SK-N-SH (cell line): ENCODE measurements around the gene CMTM2. TPM values are rescaled to one million over a fixed set of nuclear protein-coding genes. Genes with fewer than 3 reads are reported as not detected.
"Not testable (repeated sequence)": the region's sequence is repeated elsewhere in the genome, so short reads cannot be mapped to it uniquely, and the experiment has no call there.

Experiments used
- CTCF ChIA-PET: fragments of 300-600, 350-600 bp; formaldehyde crosslinking; extraction: SDS; loops from one replicate; lab custom pipeline; 2021; lab: Yijun Ruan, JAX
- POLR2A ChIA-PET: fragments of 350-600 bp; sonication (Branson Sonifier 250); formaldehyde crosslinking; extraction: SDS; loops from one replicate; lab custom pipeline; 2020; ENCODE audit warnings: antibody characterized with exemption, inconsistent platforms; lab: Yijun Ruan, JAX
- DNase-seq: peaks from one replicate; pipeline ENCODE4 v3.0.0; 2012
- H2AFZ ChIP-seq: fragments of 200-600 bp; sonication (generic); 2 replicates; pipeline ENCODE4 v1.8.1; 2016; ENCODE audit warnings: antibody characterized with exemption, mild to moderate bottlenecking, low read depth
- H3F3A ChIP-seq: fragments of 200-600 bp; sonication (generic); replicated peaks from 2 replicates; pipeline ENCODE3; 2016; ENCODE audit warnings: antibody characterized with exemption, mild to moderate bottlenecking; ENCODE audit not compliant: insufficient read depth
- H3K27ac ChIP-seq, 2 experiments: fragments of 200-500 bp in 1 of 2; fragments of 200-600 bp in 1 of 2; sonication (Bioruptor generic) in 1 of 2; sonication (generic), shearing (Covaris generic) in 1 of 2; 2 replicates each; pipeline versions ENCODE4 v1.5.1 to v1.6.1; 2014 to 2016; ENCODE audit warnings: low read depth in 2 of 2, inconsistent platforms in 1 of 2, low read length in 1 of 2, mild to moderate bottlenecking in 1 of 2, mixed read lengths in 1 of 2
- H3K27me3 ChIP-seq: fragments of 200-600 bp; sonication (generic), shearing (Covaris generic); 2 replicates; pipeline ENCODE4 v1.6.1; 2016; ENCODE audit warnings: mixed run types; ENCODE audit not compliant: insufficient read depth
- H3K36me3 ChIP-seq, 2 experiments: fragments of 200-500 bp in 1 of 2; fragments of 200-600 bp in 1 of 2; sonication (Bioruptor generic) in 1 of 2; sonication (generic) in 1 of 2; replicated peaks in 1 of 2; 2 replicates each; pipeline versions ENCODE3 to v1.5.1; 2014 to 2016; ENCODE audit warnings: low read length in 1 of 2, mild to moderate bottlenecking in 1 of 2; ENCODE audit not compliant: insufficient read depth in 2 of 2, control insufficient read depth in 1 of 2
- H3K4me1 ChIP-seq, 2 experiments: fragments of 200-500 bp in 1 of 2; fragments of 200-600 bp in 1 of 2; sonication (Bioruptor generic) in 1 of 2; sonication (generic), shearing (Covaris generic) in 1 of 2; 2 replicates each; pipeline versions ENCODE4 v1.5.1 to v1.6.1; 2014 to 2016; ENCODE audit warnings: low read depth in 1 of 2, low read length in 1 of 2, mixed run types in 1 of 2; ENCODE audit not compliant: insufficient read depth in 2 of 2, control insufficient read depth in 1 of 2
- H3K4me2 ChIP-seq: fragments of 200-600 bp; sonication (generic), shearing (Covaris generic); 2 replicates; pipeline ENCODE4 v1.6.1; 2017; ENCODE audit warnings: mixed run types
- H3K4me3 ChIP-seq, 2 experiments: fragments of 200-500 bp in 1 of 2; fragments of 200-600 bp in 1 of 2; sonication (Bioruptor generic) in 1 of 2; sonication (generic), shearing (Covaris generic) in 1 of 2; 2 replicates each; pipeline versions ENCODE4 v1.5.1 to v1.8.1; 2014 to 2016; ENCODE audit warnings: low read depth in 2 of 2, inconsistent platforms in 1 of 2, low read length in 1 of 2, mild to moderate bottlenecking in 1 of 2, mixed read lengths in 1 of 2, moderate library complexity in 1 of 2
- H3K79me2 ChIP-seq: fragments of 200-600 bp; sonication (generic); 2 replicates; pipeline ENCODE4 v1.8.1; 2017; ENCODE audit warnings: mild to moderate bottlenecking; ENCODE audit not compliant: insufficient read depth
- H3K9ac ChIP-seq: fragments of 200-600 bp; sonication (generic); 2 replicates; pipeline ENCODE4 v1.6.1; 2017; ENCODE audit warnings: mixed run types
- H3K9me2 ChIP-seq: fragments of 200-600 bp; sonication (generic); 2 replicates; pipeline ENCODE4 v1.6.1; 2017; ENCODE audit warnings: mixed run types
- H3K9me3 ChIP-seq: fragments of 200-600 bp; sonication (generic); 2 replicates; pipeline ENCODE4 v1.6.1; 2017; ENCODE audit warnings: mixed run types, mild to moderate bottlenecking, moderate library complexity
- H4K20me1 ChIP-seq: fragments of 200-600 bp; sonication (generic); 2 replicates; pipeline ENCODE4 v1.6.1; 2017; ENCODE audit warnings: mild to moderate bottlenecking, mixed run types; ENCODE audit not compliant: insufficient read depth
- CTCF ChIP-seq: fragments of 200-600 bp; sonication (generic); IDR thresholded peaks from 2 replicates; pipeline ENCODE4 v1.6.1; 2017; ENCODE audit warnings: antibody characterized with exemption, mild to moderate bottlenecking, moderate library complexity
- EZH2phosphoT487 ChIP-seq: fragments of 200-600 bp; sonication (generic); IDR thresholded peaks from 2 replicates; pipeline ENCODE4 v1.6.1; 2017; ENCODE audit warnings: low read depth, mixed run types, mild to moderate bottlenecking, antibody characterized with exemption, moderate library complexity, borderline replicate concordance
- FOXJ3 ChIP-seq: sonication (generic); formaldehyde crosslinking; IDR thresholded peaks from 2 replicates; pipeline ENCODE4 v1.5.1; 2020; ENCODE audit warnings: mild to moderate bottlenecking, missing genetic modification reagents
- FOXM1 ChIP-seq: IDR thresholded peaks from 2 replicates; pipeline ENCODE4 v1.4.0; 2012; ENCODE audit warnings: low read depth, mild to moderate bottlenecking
- IRF3 ChIP-seq: fragments of 150-350 bp; IDR thresholded peaks from 2 replicates; pipeline ENCODE4 v1.6.1; 2016; ENCODE audit warnings: mild to moderate bottlenecking, low read depth, low read length
- MXI1 ChIP-seq: IDR thresholded peaks from 2 replicates; pipeline ENCODE4 v1.6.1; 2012; ENCODE audit warnings: mild to moderate bottlenecking, low read depth, low read length, improper control_type of control experiment
- NRF1 ChIP-seq: IDR thresholded peaks from 2 replicates; pipeline ENCODE4 v1.6.1; 2012; ENCODE audit warnings: low read depth, mild to moderate bottlenecking, low read length
- RFX5 ChIP-seq: IDR thresholded peaks from 2 replicates; pipeline ENCODE4 v1.6.1; 2012; ENCODE audit warnings: mild to moderate bottlenecking, improper control_type of control experiment, low read length
- RXRA ChIP-seq: IDR thresholded peaks from 2 replicates; pipeline ENCODE4 v1.4.0; 2012; ENCODE audit warnings: low read depth, mild to moderate bottlenecking, borderline replicate concordance
- TAF1 ChIP-seq: IDR thresholded peaks from 2 replicates; pipeline ENCODE4 v1.6.1; 2012; ENCODE audit warnings: low read depth, mild to moderate bottlenecking, low read length, moderate library complexity, borderline replicate concordance
- TEAD4 ChIP-seq: IDR thresholded peaks from 2 replicates; pipeline ENCODE4 v1.4.0; 2012; ENCODE audit warnings: mild to moderate bottlenecking, borderline replicate concordance; ENCODE audit not compliant: insufficient read depth
- YY1 ChIP-seq: IDR thresholded peaks from 2 replicates; pipeline ENCODE4 v1.4.0; 2012; ENCODE audit warnings: low read depth, mild to moderate bottlenecking
- WGBS: methylation state at CpG from one replicate; pipeline ENCODE4 v1.1.6; 2017; ENCODE audit warnings: low lambda C conversion rate; 5-methylcytosine and 5-hydroxymethylcytosine counted together
- polyA plus RNA-seq, 3 experiments: library from polyadenylated mRNA; depleted of rRNA; stranded (reverse); fragments of >200 nt; gene quantifications; 2 replicates each; pipeline ENCODE4 v1.2.3, GENCODE V29; 2012

Gene CMTM2
- polyA plus RNA-seq, 1 of the 3 experiments (the other 2 are of a cell fraction): not detected

GRCh38 chr16:66623755-66624154, 44.5 kb downstream of the CMTM2 start:
- no peak for DNase-seq
- H3K4me3 ChIP-seq: no peak overlapping the region
- no peaks in the 10 kb centered on the region for H4K20me1 ChIP-seq
- ChIA-PET POLR2A (no interaction called here), CTCF (interaction anchor here (1.0 to 2.8 kb wide), 3 partner anchors 16 to 249 kb away, joined by 3 to 26 read pairs (median 8); no protein-coding TSS in a partner anchor)
- H3K27ac ChIP-seq: no peak overlapping the region
- H3K27me3 ChIP-seq: no peaks in the 10 kb centered on the region
- no peaks in the 10 kb centered on the region for H3K9me2 ChIP-seq
- no peaks in the 10 kb centered on the region for H3K9me3 ChIP-seq
- 94% methylated on average over 3 of the region's 3 CpGs for WGBS
- no peak for TF ChIP-seq FOXM1
- no peak for TF ChIP-seq FOXJ3 (CRISPR knock-in tag)
- no peak for TF ChIP-seq TAF1
- H2AFZ ChIP-seq: no peak overlapping the region
- H3K9ac ChIP-seq: no peak overlapping the region
- H3F3A ChIP-seq: peaks cover 7% of the 10 kb centered on the region
- peaks cover 0 to 11% of the 10 kb centered on the region in 2 experiments for H3K36me3 ChIP-seq
- no peak overlapping the region for H3K4me2 ChIP-seq
- peaks cover under 1 to 18% of the 10 kb centered on the region in 2 experiments; a peak in 3 of 4 replicates for H3K4me1 ChIP-seq
- no peaks in the 10 kb centered on the region for H3K79me2 ChIP-seq

- 94% methylated on average over 17 of the region's 17 CpGs for WGBS
- POLR2A ChIA-PET, H3K9me3 ChIP-seq, H3K4me3 ChIP-seq, H4K20me1 ChIP-seq, H3K27ac ChIP-seq, H3K4me1 ChIP-seq, H3F3A ChIP-seq, H3K36me3 ChIP-seq, H2AFZ ChIP-seq, H3K9ac ChIP-seq, H3K79me2 ChIP-seq, H3K9me2 ChIP-seq, H3K4me2 ChIP-seq, H3K27me3 ChIP-seq, DNase-seq: not testable (repeated sequence)
- CTCF ChIA-PET: interaction anchor here (2.1 kb wide), 1 partner anchor 23 kb away, joined by 4 read pairs; no protein-coding TSS in a partner anchor
Observed at GRCh38 chr16:66627611-66628378, 48.5 kb downstream of the CMTM2 start.

- no peaks in the 10 kb centered on the region for H3K79me2 ChIP-seq
- no peaks in the 10 kb centered on the region for H3K27me3 ChIP-seq
- POLR2A ChIA-PET: no interaction called here
- H3F3A ChIP-seq: no peaks in the 10 kb centered on the region
- no peak for DNase-seq
- no peak overlapping the region for H3K4me3 ChIP-seq
- no peak overlapping the region for H3K9ac ChIP-seq
- WGBS: 88% methylated on average over 5 of the region's 5 CpGs
- TF ChIP-seq CTCF (no peak), RFX5 (no peak), EZH2phosphoT487 (no peak), RXRA (no peak), TEAD4 (no peak), NRF1 (no peak), FOXJ3 (CRISPR knock-in tag) (no peak), IRF3 (no peak), YY1 (no peak), MXI1 (no peak)
- TF ChIP-seq, all 33 proteins: peak for 0
- Histone ChIP-seq H3K9me2 (no peaks in the 10 kb centered on the region), H3K27ac (no peak overlapping the region), H2AFZ (no peak overlapping the region), H3K4me1 (no peaks in the 10 kb centered on the region), H3K36me3 (no peaks in the 10 kb centered on the region), H4K20me1 (no peaks in the 10 kb centered on the region), H3K4me2 (no peak overlapping the region), H3K9me3 (no peaks in the 10 kb centered on the region)
- CTCF ChIA-PET: interaction anchor here (0.8 to 1.5 kb wide), 5 partner anchors 9 to 238 kb away, joined by 3 to 6 read pairs (median 5); no protein-coding TSS in a partner anchor
Observed at GRCh38 chr16:66629856-66630255, 50.6 kb downstream of the CMTM2 start.

GRCh38 chr16:66630561-66631260, 51.4 kb downstream of the CMTM2 start:
- 90% methylated on average over 2 of the region's 49 CpGs for WGBS
- H3K9me2 ChIP-seq, DNase-seq, H3K79me2 ChIP-seq, H3K4me1 ChIP-seq, H3K9me3 ChIP-seq, H3K36me3 ChIP-seq, H3K4me3 ChIP-seq, H3K4me2 ChIP-seq, H3K27me3 ChIP-seq, H3F3A ChIP-seq, POLR2A ChIA-PET, H4K20me1 ChIP-seq, H3K27ac ChIP-seq, H3K9ac ChIP-seq, H2AFZ ChIP-seq: not testable (repeated sequence)
- CTCF ChIA-PET: interaction anchor here (0.9 to 1.5 kb wide), 2 partner anchors 10 to 21 kb away, joined by 3 to 5 read pairs; no protein-coding TSS in a partner anchor
